Stimulated activated naive CD8-positive, alpha-beta T cell treated with anti-CD3 and anti-CD28 coated beads, Interleukin-15, amount 100 ng/mL, for 72 hours (primary cell): ENCODE data around the gene SYT14.

ENCODE experiments used
- ATAC-seq: fragments of 150-1000 bp; cut with Tn5 transposase; 2 replicates; pipeline ENCODE4 v1.10.0; 2021; ENCODE audit warnings: mild to moderate bottlenecking, moderate library complexity
- DNase-seq, 2 donors: peaks; one replicate each; pipeline ENCODE4 v3.0.0; 2021 to 2022
- H3K27ac Mint-ChIP-seq, 2 donors: one replicate each; pipeline ENCODE4 v1.8.0; 2022; ENCODE audit warnings: mild to moderate bottlenecking in 2 of 2, mixed read lengths in 2 of 2, moderate library complexity in 2 of 2
- H3K27me3 Mint-ChIP-seq: one replicate; pipeline ENCODE4 v1.8.0; 2022; ENCODE audit warnings: mixed read lengths
- H3K4me1 Mint-ChIP-seq: one replicate; pipeline ENCODE4 v1.8.0; 2022; ENCODE audit warnings: mild to moderate bottlenecking, mixed read lengths
- H3K4me3 Mint-ChIP-seq, 2 donors: one replicate each; pipeline ENCODE4 v1.8.0; 2022; ENCODE audit warnings: mild to moderate bottlenecking in 2 of 2, mixed read lengths in 2 of 2, moderate library complexity in 1 of 2
- H3K9me3 Mint-ChIP-seq, 2 donors: one replicate each; pipeline ENCODE4 v1.8.0; 2022; ENCODE audit warnings: mixed read lengths in 2 of 2

SYT14 gene

GRCh38 chr1:210217482-210217881, 279.5 kb downstream of the SYT14 start:
- no peak for ATAC-seq
- H3K27ac Mint-ChIP-seq = no peak overlapping the region
- H3K9me3 Mint-ChIP-seq = no peaks in the 10 kb centered on the region
- peaks cover 19% of the 10 kb centered on the region for H3K27me3 Mint-ChIP-seq
- H3K4me3 Mint-ChIP-seq = no peak overlapping the region
- no peaks in the 10 kb centered on the region for H3K4me1 Mint-ChIP-seq
- DNase-seq = no peak

DNA sequence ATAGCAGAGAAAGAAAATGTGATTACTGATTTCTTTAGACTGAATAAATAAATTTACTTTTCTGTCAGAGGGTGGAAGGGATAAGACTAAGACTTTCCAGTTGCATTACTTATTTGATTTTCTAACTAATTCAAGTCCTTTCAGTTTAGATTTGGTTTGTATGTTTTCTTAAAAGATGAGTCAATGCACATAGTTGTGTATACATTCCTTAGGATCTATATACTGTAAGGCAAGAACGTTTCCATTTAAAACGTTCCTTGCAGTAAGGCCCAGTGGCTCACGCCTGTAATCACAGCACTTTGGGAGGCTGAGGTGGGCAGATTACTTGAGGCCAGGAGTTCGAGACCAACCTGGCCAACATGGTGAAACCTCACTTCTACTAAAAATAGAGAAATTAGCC, 280.0 kb downstream of the SYT14 start:
- no peak for ATAC-seq

More for the DNA sequence above, 280.0 kb downstream of the SYT14 start:
- H3K4me1 Mint-ChIP-seq = no peaks in the 10 kb centered on the region
- H3K27me3 Mint-ChIP-seq = peaks cover 19% of the 10 kb centered on the region
- no peaks in the 10 kb centered on the region for H3K9me3 Mint-ChIP-seq
- H3K4me3 Mint-ChIP-seq = no peak overlapping the region
- no peak overlapping the region for H3K27ac Mint-ChIP-seq
- no peak for DNase-seq
